OCI-LY3 (cell line): ENCODE data around the gene AIF1L.

Source experiments
- H2AFZ ChIP-seq: fragments of 200-600, 300-600 bp; shearing (Covaris generic); 2 replicates; pipeline ENCODE4 v1.6.0; 2014; ENCODE audit warnings: antibody characterized with exemption, low read depth, low read length
- H3K27ac ChIP-seq: fragments of 200-600, 300-600 bp; sonication (generic); 2 replicates; pipeline ENCODE4 v1.5.1; 2014; ENCODE audit warnings: mild to moderate bottlenecking, low read length, moderate library complexity, mixed read lengths
- H3K27me3 ChIP-seq: fragments of 200-600, 300-600 bp; sonication (generic); 2 replicates; pipeline ENCODE4 v1.6.1; 2014; ENCODE audit warnings: low read depth, low read length, mixed read lengths
- H3K36me3 ChIP-seq: fragments of 200-600, 300-600 bp; sonication (generic); replicated peaks from 2 replicates; pipeline ENCODE3; 2014; ENCODE audit warnings: low read depth, low read length, mixed read lengths
- H3K4me1 ChIP-seq: fragments of 300-600, 200-600 bp; sonication (generic); 2 replicates; pipeline ENCODE4 v1.6.1; 2014; ENCODE audit warnings: low read length, mixed read lengths
- H3K4me2 ChIP-seq: fragments of 200-600, 300-600 bp; sonication (generic); 2 replicates; pipeline ENCODE4 v1.6.1; 2014; ENCODE audit warnings: low read length, mixed read lengths
- H3K4me3 ChIP-seq: fragments of 300-600, 200-600 bp; sonication (generic); 2 replicates; pipeline ENCODE4 v1.5.1; 2014; ENCODE audit warnings: antibody characterized with exemption, mild to moderate bottlenecking, low read length, moderate library complexity
- H3K79me2 ChIP-seq: fragments of 300-600, 200-600 bp; shearing (Covaris generic); 2 replicates; pipeline ENCODE4 v1.6.1; 2014; ENCODE audit warnings: mild to moderate bottlenecking, low read length, mixed read lengths
- H3K9ac ChIP-seq: fragments of 300-600, 200-600 bp; shearing (Covaris generic); 2 replicates; pipeline ENCODE4 v1.6.0; 2014; ENCODE audit warnings: mild to moderate bottlenecking, low read length, moderate library complexity
- H3K9me3 ChIP-seq: fragments of 200-600, 300-600 bp; shearing (Covaris generic); 2 replicates; pipeline ENCODE4 v1.6.1; 2014; ENCODE audit warnings: low read length, mixed read lengths; ENCODE audit not compliant: insufficient read depth
- H4K20me1 ChIP-seq: fragments of 200-600, 300-600 bp; sonication (generic); 2 replicates; pipeline ENCODE4 v1.6.1; 2016; ENCODE audit warnings: low read length, mixed read lengths; ENCODE audit not compliant: insufficient read depth
- CTCF ChIP-seq: fragments of 200-600, 300-600 bp; sonication (generic); IDR thresholded peaks from 2 replicates; pipeline ENCODE4 v1.5.1; 2014; ENCODE audit warnings: antibody characterized with exemption, low read length, low read depth
- EZH2phosphoT487 ChIP-seq: fragments of 200-600 bp; shearing (Covaris generic); IDR thresholded peaks from 2 replicates; pipeline ENCODE4 v1.6.1; 2018; ENCODE audit warnings: antibody characterized with exemption, mixed run types, low read depth

The AIF1L gene

GRCh38 chr9:131117121-131117761, 20.9 kb downstream of the AIF1L start:
- Histone ChIP-seq H3K27me3 (0 out of 2 replicates have a peak, but pooled peaks cover 14% of the 10 kb centered on the region), H3K27ac (no peak overlapping the region), H3K4me3 (no peak overlapping the region), H3K9me3 (no peaks in the 10 kb centered on the region), H3K36me3 (no peaks in the 10 kb centered on the region), H2AFZ (no peak overlapping the region; the same call in 1 of the 2 replicates), H3K4me2 (no peak overlapping the region), H3K79me2 (no peaks in the 10 kb centered on the region), H3K9ac (no peak overlapping the region), H3K4me1 (no peaks in the 10 kb centered on the region), H4K20me1 (no peaks in the 10 kb centered on the region)
- no peak for TF ChIP-seq EZH2phosphoT487
- TF ChIP-seq CTCF, result no peak

- no peaks in the 10 kb centered on the region for H4K20me1 ChIP-seq
- H3K4me1 ChIP-seq, result no peaks in the 10 kb centered on the region
- no peak overlapping the region for H3K4me3 ChIP-seq
- no peaks in the 10 kb centered on the region for H3K79me2 ChIP-seq
- no peaks in the 10 kb centered on the region for H3K9me3 ChIP-seq
- H2AFZ ChIP-seq, result no peak overlapping the region; the same call in 1 of the 2 replicates
- no peaks in the 10 kb centered on the region for H3K36me3 ChIP-seq
- TF ChIP-seq EZH2phosphoT487, result no peak
- no peak for TF ChIP-seq CTCF
- no peak overlapping the region for H3K9ac ChIP-seq
- no peak overlapping the region for H3K27ac ChIP-seq
- 0 out of 2 replicates have a peak, but pooled peaks cover 14% of the 10 kb centered on the region for H3K27me3 ChIP-seq
- H3K4me2 ChIP-seq, result no peak overlapping the region
Measured at GRCh38 chr9:131117762-131118145, 21.4 kb downstream of the AIF1L start.

- H3K27me3 ChIP-seq, result 0 out of 2 replicates have a peak, but pooled peaks cover 14% of the 10 kb centered on the region
- H4K20me1 ChIP-seq, result no peaks in the 10 kb centered on the region
- H3K9me3 ChIP-seq, result no peaks in the 10 kb centered on the region
- H3K9ac ChIP-seq, result no peak overlapping the region
- no peak overlapping the region for H2AFZ ChIP-seq
- H3K27ac ChIP-seq, result no peak overlapping the region
- peaks cover 1% of the 10 kb centered on the region; the same call in 1 of the 2 replicates for H3K79me2 ChIP-seq
- no peaks in the 10 kb centered on the region for H3K36me3 ChIP-seq
- TF ChIP-seq CTCF (no peak), EZH2phosphoT487 (no peak)
- H3K4me2 ChIP-seq, result no peak overlapping the region
- 0 out of 2 replicates have a peak, but pooled peaks cover 2% of the 10 kb centered on the region for H3K4me1 ChIP-seq
- no peak overlapping the region for H3K4me3 ChIP-seq
Measured at GRCh38 chr9:131119600-131119999, 23.3 kb downstream of the AIF1L start.

- Histone ChIP-seq H3K4me2 (no peak overlapping the region), H3K79me2 (peaks cover 10% of the 10 kb centered on the region), H3K9me3 (no peaks in the 10 kb centered on the region), H3K9ac (no peak overlapping the region), H3K4me3 (no peak overlapping the region), H3K4me1 (0 out of 2 replicates have a peak, but pooled peaks cover 2% of the 10 kb centered on the region), H3K27ac (no peak overlapping the region), H4K20me1 (no peaks in the 10 kb centered on the region), H2AFZ (no peak overlapping the region), H3K27me3 (0 out of 2 replicates have a peak, but pooled peaks cover 14% of the 10 kb centered on the region), H3K36me3 (no peaks in the 10 kb centered on the region)
- TF ChIP-seq EZH2phosphoT487 (no peak), CTCF (no peak)
Measured at GRCh38 chr9:131120620-131121228, 24.4 kb downstream of the AIF1L start.
